ENCODE data around the gene PEAK1. TPM values are rescaled to one million over a fixed set of nuclear protein-coding genes. Genes with fewer than 3 reads are reported as not detected.

The PEAK1 gene
- total RNA-seq, 1 experiment from 2014 or later, result 18.4 TPM

DNA sequence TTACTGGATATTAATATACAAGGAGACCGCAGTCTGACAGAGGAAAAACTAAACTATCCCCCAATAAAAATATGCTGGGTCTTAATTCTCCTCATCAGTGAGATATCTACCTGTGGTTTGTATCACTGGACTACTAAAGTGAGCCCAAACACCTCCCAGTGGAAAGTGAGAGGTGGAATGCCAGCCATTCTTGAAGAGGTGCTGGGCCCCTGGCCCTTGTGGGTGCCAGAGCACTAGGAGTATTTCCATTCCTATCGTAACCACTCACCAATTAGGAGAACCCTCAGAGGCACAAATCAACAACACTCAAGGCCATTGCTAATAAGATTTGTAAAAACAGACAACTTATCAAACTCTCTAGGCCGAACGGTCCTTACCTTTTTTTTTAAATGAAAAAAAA, 227.5 kb downstream of the PEAK1 start:
- ChIA-PET CTCF (no interaction called here), POLR2A (no interaction called here)
- Mint-ChIP-seq H3K36me3 (ENCODE audit: insufficient read depth, unreplicated experiment) (no peaks in the 10 kb centered on the region), H3K4me3 (ENCODE audit: unreplicated experiment) (no peak overlapping the region), H3K27me3 (ENCODE audit: insufficient read depth, unreplicated experiment) (no peaks in the 10 kb centered on the region), H3K4me1 (ENCODE audit: low read depth, unreplicated experiment) (no peaks in the 10 kb centered on the region), H3K9me3 (ENCODE audit: unreplicated experiment) (no peaks in the 10 kb centered on the region), H3K27ac (ENCODE audit: unreplicated experiment) (no peak overlapping the region)
- no peaks in the 10 kb centered on the region for H3K9me3 ChIP-seq
- TF ChIP-seq, protein P1, sequence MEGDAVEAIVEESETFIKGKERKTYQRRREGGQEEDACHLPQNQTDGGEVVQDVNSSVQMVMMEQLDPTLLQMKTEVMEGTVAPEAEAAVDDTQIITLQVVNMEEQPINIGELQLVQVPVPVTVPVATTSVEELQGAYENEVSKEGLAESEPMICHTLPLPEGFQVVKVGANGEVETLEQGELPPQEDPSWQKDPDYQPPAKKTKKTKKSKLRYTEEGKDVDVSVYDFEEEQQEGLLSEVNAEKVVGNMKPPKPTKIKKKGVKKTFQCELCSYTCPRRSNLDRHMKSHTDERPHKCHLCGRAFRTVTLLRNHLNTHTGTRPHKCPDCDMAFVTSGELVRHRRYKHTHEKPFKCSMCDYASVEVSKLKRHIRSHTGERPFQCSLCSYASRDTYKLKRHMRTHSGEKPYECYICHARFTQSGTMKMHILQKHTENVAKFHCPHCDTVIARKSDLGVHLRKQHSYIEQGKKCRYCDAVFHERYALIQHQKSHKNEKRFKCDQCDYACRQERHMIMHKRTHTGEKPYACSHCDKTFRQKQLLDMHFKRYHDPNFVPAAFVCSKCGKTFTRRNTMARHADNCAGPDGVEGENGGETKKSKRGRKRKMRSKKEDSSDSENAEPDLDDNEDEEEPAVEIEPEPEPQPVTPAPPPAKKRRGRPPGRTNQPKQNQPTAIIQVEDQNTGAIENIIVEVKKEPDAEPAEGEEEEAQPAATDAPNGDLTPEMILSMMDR (IDR thresholded peaks at IDR 0.05; ENCODE audit: insufficient read depth in 1 of 2, low read depth in 1 of 2, low read length in 1 of 2, severe bottlenecking in 1 of 2, unreplicated experiment in 1 of 2), result no peak
- H3K4me3 ChIP-seq (ENCODE audit: low read depth, low read length), result no peak overlapping the region
- DNase-seq, result no peak
- BruUV-seq (replicated peaks), result no TSS peak
- H3K27me3 ChIP-seq (replicated peaks; ENCODE audit: control insufficient read depth, insufficient read depth, low read length), result no peaks in the 10 kb centered on the region
- no peaks in the 10 kb centered on the region for H3K4me1 ChIP-seq
- no peaks in the 10 kb centered on the region; the same call in 1 of the 2 replicates for H3K36me3 ChIP-seq (ENCODE audit: control insufficient read depth, insufficient read depth, low read length)
- intact Hi-C loops (cut with micrococcal nuclease; ENCODE audit: unreplicated experiment), result no loop called here

GRCh38 chr15:77191230-77191834, 228.6 kb downstream of the PEAK1 start:
- H3K4me1 ChIP-seq, result peaks cover 8% of the 10 kb centered on the region
- Mint-ChIP-seq H3K36me3 (ENCODE audit: insufficient read depth, unreplicated experiment) (no peaks in the 10 kb centered on the region), H3K9me3 (ENCODE audit: unreplicated experiment) (no peaks in the 10 kb centered on the region), H3K27me3 (ENCODE audit: insufficient read depth, unreplicated experiment) (no peaks in the 10 kb centered on the region), H3K4me3 (ENCODE audit: unreplicated experiment) (no peak overlapping the region), H3K4me1 (ENCODE audit: low read depth, unreplicated experiment) (no peaks in the 10 kb centered on the region), H3K27ac (ENCODE audit: unreplicated experiment) (no peak overlapping the region)
- no peaks in the 10 kb centered on the region for H3K9me3 ChIP-seq
- TF ChIP-seq, protein P1 (IDR thresholded peaks at IDR 0.05; ENCODE audit: insufficient read depth in 1 of 2, low read depth in 1 of 2, low read length in 1 of 2, severe bottlenecking in 1 of 2, unreplicated experiment in 1 of 2), result no peak
- intact Hi-C loops (cut with micrococcal nuclease; ENCODE audit: unreplicated experiment), result no loop called here
- no peak overlapping the region for H3K4me3 ChIP-seq (ENCODE audit: low read depth, low read length)
- no peaks in the 10 kb centered on the region; the same call in 1 of the 2 replicates for H3K36me3 ChIP-seq (ENCODE audit: control insufficient read depth, insufficient read depth, low read length)
- ChIA-PET POLR2A (no interaction called here), CTCF (no interaction called here)
- H3K27me3 ChIP-seq (replicated peaks; ENCODE audit: control insufficient read depth, insufficient read depth, low read length), result no peaks in the 10 kb centered on the region
- BruUV-seq (replicated peaks), result no TSS peak
- DNase-seq, result no peak

DNA sequence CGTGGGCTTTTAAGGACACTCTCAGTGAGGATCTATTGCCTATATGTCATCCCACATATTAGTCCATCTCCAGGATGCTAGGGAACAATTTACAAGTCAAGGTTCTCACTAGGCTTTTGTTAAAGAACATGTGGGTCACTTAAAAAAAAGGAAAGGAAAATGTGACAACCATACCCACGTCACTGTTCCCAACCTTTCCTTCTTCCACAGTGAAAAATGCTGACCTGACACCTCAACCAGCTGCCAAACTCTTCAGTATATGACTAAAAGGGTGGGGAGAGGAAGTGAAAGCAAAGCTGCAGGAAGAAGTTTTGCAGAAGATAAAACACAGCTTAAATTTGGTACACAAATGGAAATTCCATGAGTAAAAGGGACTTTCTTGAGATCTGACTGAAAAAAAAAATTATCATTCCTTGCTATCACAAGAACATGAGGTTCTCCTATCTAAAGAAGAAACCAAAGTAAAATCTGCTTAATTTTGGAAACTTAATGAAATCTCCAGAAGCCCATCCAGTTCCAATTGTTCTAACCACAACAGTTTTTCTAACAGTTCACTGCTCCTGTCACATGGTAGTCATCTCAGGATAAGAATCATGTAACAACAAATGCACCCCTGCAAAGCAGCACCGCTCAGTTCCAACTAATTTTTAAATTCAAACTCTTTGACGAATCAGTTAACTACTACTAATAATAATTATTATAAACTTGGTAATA, 232.0 kb downstream of the PEAK1 start:
- CTCF ChIA-PET, result interaction anchor here (0.8 to 2.4 kb wide), 5 partner anchors 22 to 355 kb away, joined by 3 to 44 read pairs (median 3); no protein-coding TSS in a partner anchor
- POLR2A ChIA-PET, result no interaction called here
- H3K4me3 ChIP-seq (ENCODE audit: low read depth, low read length), result no peak overlapping the region
- no peaks in the 10 kb centered on the region for H3K36me3 Mint-ChIP-seq (ENCODE audit: insufficient read depth, unreplicated experiment)
- no TSS peak for BruUV-seq (replicated peaks)
- H3K4me1 ChIP-seq, result peaks cover 28% of the 10 kb centered on the region
- DNase-seq, result no peak
- intact Hi-C loops (cut with micrococcal nuclease; ENCODE audit: unreplicated experiment), result loop anchor here (2.0 kb wide), 1 partner anchor 69 kb away; no protein-coding TSS in a partner anchor
- no peak overlapping the region for H3K4me3 Mint-ChIP-seq (ENCODE audit: unreplicated experiment)
- no peaks in the 10 kb centered on the region for H3K9me3 Mint-ChIP-seq (ENCODE audit: unreplicated experiment)
- TF ChIP-seq, protein P1 (IDR thresholded peaks at IDR 0.05; ENCODE audit: insufficient read depth in 1 of 2, low read depth in 1 of 2, low read length in 1 of 2, severe bottlenecking in 1 of 2, unreplicated experiment in 1 of 2), result no peak
- no peaks in the 10 kb centered on the region; the same call in 1 of the 2 replicates for H3K36me3 ChIP-seq (ENCODE audit: control insufficient read depth, insufficient read depth, low read length)
- H3K27ac Mint-ChIP-seq (ENCODE audit: unreplicated experiment), result no peak overlapping the region
- H3K4me1 Mint-ChIP-seq (ENCODE audit: low read depth, unreplicated experiment), result peaks cover 14% of the 10 kb centered on the region
- no peaks in the 10 kb centered on the region for H3K9me3 ChIP-seq
- no peaks in the 10 kb centered on the region for H3K27me3 ChIP-seq (replicated peaks; ENCODE audit: control insufficient read depth, insufficient read depth, low read length)
- H3K27me3 Mint-ChIP-seq (ENCODE audit: insufficient read depth, unreplicated experiment), result no peaks in the 10 kb centered on the region
